Hepatic stellate cell (primary cell): Measurements from ENCODE around the gene INTS15.

Source experiments
- DNase-seq: peaks from one replicate; pipeline ENCODE4 v3.0.0; 2011; ENCODE audit warnings: low spot score

The INTS15 gene

DNA sequence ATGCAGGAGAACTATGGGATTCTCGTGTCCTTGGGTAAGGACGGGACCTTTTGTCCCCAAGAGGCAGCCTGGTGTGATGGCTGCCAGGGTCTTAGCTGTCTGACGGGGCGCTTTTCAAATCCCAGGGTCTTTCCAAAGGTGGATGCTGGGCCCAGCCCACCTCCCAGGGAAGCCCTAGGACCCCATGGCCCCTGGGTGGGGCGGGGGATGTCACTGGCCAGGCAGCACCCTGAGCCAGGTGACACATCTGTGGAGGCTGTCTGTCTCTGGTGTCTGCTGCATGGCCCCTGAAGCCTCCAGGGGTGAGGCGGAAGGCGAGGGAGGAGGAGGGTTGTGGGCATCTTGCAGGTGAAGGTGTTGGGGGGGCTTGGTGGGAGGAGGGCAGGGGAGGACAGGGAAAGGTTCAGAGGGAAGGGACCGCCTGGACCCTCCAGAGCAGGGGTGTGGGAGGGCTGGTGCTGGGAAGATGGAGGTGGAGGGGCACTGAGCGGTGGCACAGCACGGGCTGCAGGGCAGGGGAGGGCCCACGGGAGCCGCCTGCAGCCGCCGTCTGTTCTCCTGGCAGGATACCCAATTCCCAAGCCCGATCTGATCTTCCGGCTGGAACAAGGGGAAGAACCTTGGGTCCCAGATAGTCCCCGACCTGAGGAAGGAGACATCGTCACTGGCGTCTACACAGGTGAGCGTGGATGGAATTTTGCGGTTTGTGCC, 54.2 kb downstream of the INTS15 start:
- DNase-seq, result no peak

DNA sequence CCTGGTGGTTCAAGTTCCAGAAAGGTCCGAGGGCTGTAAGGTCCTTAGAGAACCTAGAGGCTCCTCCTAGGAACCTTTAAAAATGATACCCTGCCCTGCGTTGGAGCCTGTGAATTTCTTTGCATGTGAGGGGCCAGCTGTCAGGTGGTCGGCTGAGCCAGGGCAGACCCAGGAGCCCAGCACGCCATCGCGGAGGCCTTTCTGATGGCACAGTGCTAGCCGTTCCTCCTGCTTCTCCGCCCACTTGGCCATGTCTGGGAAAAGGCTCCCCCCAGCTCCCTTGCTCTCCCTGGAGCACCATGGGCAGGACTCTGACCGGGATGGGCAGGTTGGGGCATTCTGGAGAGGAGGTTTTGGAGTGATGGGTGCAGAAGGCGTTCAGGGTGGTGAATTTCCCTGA, 54.9 kb downstream of the INTS15 start:
- no peak for DNase-seq

DNA sequence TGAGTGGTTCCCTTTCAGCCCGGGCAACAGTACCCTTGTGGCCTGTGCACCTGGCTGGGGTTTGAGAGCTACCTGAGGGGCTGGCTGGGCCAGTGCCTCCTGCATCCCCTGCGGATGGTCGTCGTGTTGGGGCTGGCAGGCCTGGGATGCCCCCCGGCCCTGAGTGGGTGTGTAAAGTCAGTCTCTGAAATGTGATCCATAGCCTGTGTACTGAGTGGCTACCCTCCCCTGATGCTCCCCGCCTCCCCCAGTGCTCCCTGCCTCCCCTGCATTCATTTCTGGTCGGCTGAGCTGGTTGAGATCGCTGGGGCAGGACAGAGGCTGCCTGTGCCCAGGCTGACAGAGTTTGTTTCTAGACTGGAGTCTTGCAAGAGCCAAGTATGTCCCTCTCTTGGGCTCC, 56.6 kb downstream of the INTS15 start:
- DNase-seq, result no peak

DNA sequence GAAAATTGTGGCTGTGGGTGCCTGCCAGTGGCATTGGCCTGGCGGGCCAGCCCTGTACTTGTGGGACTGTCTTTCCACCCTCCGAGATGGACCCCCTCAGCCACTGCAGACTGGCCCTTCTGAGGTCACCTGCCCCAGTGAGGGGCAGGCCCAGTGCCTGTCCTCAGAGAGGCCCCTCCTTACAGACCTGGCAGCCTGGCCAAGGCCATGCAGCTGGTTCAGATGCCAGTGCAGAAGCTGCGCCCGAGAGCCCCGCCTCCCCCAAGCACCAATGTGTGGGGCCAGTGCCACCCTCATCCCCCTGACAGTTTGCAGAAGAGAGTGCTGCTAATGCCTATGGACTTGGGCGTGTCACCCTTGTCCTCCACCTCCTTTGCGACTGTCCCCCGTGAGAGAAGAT, 57.3 kb downstream of the INTS15 start:
- DNase-seq, result no peak

DNA sequence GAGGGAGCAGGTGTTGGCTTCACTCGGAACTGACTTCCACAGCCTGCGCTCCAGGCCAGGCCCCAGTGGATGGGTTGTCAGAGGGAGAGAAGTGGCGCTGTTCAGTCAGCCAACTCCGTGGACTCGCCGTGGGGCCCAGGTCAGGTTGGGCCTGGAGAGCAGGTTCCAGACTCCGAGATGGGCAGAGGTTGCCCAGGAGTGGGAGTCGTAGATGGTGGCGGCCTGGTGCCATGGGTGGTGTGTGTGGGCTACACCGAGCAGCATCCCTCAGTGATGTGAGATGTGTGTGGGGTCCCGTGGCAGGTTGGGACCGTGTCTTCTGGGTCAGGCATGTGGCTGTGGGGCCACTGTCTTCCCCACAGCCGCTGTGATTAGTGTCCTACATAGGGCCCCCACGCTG, 57.7 kb downstream of the INTS15 start:
- DNase-seq, result no peak

DNA sequence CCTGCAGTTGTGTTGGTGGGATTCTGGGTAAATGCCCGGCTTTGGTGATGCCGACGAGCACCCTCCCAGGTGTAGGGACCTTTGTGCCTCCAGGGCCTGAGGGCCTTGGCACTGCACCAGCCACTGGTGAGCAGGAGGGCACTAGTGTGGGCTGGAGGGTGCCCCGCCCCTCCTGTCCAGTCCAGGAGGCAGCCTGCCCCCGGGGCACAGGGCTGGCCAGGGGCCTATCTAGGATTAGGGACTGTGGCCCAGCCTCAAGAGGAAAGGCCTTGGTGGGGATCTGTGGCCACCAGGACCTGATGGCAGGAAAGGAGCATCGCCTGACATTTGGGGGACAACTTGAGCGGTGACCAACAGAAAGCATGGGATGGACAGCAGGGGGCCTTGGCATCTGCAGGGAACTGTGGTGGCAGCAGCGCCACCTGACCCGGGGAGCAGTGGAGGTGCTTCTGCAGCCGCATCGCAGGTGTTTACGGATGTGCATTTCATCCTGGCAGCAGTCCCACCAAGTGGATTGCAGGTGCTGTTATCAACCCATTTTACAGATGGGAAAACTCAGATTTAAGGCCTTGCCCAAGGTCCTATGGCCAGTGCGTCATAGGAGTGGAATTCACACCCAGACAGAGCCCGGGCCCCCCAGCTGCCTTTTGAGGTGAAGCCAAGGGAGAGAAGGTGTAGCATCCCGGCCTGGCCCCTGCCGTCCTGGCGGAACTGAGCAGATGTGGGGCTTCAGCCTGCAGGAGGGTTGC, 58.4 kb downstream of the INTS15 start:
- no peak for DNase-seq

DNA sequence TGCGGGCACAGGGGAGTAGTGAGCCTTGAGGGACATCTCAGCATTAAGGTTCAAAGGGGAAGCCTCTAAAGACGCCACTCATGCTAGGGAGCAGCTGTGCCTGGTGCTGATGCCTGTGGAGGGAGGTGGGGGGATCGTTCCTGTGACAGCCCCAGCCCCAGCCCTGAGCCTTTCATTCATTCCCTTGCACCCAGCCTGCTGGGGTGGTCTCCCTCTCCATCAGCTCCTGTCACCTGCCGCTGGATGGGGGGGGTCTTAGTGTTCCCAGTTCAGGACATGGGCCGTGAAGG, 58.9 kb downstream of the INTS15 start:
- DNase-seq, result no peak

DNA sequence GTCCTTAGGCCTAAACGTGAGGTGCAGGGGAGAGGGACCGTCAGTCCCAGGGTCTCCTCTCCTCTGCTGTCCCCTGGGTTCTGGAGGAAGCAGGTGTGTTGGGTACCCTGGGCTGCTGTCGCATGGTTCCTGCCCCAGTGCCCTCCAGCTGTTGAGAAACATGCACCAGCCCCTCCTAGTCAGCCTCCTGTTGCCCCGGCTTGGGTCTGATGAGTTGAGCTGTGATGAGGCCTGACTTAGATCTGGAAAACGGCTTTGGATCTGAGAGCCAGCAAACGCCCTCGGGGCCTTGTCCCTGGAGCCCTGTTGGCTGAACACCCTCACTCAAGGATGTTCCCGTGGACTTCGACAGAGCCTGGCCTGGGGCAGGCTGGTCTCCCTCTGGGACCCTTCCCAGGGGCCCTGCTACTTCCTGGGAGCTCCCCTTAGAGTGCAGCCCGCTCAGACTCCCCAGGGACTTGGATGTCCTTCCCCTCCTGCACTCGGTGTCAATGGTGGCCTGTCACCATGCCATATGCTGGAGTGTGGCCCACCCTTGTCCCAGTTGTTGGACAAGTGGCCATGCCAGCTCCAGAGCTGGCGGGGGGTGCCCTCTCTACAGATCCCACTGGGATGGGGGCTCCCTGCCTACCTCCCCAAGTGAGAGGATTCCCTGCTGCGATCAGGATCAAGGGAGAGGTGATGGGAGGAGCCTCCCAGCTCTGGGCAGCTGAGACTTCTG, 59.6 kb downstream of the INTS15 start:
- DNase-seq, result no peak

DNA sequence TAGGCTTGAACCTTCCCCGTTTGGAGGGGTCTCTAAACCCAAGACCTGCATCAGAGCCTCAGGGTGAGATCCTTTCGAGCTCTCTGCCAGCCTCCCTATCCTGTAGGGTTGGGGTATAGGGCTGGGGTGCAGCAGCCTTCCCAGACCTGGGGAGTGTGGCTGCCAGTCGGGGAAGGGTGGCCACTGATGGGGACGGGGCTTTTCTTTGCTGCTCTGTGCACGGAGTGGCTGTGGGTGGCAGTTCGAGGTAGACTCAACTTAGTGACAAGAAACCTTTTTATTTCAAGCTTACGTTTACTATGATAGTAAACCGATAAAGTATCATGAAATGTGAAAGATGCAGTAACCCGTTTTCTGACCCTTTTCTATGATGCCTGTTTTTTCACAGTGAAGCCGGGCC, 60.3 kb downstream of the INTS15 start:
- DNase-seq, result no peak

DNA sequence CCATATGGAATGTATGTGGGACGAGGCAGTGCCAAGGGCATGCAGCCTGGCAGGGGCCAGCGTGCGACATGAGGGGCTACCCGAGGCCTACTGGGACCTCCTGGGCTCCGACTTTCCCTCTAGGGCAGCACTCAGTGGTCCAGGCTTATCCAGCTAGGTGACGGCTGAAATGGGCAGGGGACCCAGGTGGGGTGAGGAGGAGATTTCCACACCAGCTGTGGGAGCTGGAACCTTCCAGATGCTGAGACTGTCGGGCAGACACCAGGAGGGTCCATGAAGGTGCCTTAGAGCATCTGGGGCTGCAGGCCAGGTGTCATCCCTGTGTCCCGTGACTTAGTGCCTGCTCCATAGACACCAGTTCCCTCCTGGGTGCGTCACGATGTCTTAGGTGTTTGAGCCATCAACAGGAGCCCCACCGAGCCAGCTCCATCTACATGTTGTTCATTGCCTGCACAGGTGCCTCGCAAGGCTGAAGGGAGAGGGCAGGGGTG, 60.7 kb downstream of the INTS15 start:
- DNase-seq, result no peak

DNA sequence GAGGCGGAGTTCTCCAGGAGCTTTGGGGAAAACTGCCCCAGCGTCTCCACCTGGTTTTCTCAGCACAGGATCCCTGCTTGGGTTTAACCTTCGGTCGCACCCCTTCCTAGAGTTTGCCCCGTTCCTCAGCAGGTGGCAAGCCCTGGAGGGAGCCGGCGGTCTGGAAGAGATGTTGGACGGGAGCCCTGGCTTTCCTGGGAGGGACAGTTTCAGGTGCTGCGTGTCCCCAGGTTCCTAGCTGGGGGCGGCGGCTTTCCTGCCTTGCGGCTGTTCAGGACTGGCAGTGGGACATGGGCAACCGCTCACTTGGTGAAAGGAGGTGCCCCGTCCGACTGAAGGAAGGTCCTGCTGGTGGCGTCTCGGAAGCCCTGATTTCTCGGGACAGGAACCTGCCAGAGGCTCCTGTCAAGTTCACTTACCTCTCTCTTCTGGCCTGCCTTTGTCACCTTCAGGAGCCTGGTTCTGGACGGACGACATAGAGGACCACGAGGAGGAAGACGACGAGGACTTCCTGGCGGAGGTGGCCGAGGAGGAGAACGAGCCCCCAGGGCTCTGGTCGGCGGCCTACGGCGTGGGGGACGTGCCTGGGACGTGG, 62.1 kb downstream of the INTS15 start:
- DNase-seq, result no peak

DNA sequence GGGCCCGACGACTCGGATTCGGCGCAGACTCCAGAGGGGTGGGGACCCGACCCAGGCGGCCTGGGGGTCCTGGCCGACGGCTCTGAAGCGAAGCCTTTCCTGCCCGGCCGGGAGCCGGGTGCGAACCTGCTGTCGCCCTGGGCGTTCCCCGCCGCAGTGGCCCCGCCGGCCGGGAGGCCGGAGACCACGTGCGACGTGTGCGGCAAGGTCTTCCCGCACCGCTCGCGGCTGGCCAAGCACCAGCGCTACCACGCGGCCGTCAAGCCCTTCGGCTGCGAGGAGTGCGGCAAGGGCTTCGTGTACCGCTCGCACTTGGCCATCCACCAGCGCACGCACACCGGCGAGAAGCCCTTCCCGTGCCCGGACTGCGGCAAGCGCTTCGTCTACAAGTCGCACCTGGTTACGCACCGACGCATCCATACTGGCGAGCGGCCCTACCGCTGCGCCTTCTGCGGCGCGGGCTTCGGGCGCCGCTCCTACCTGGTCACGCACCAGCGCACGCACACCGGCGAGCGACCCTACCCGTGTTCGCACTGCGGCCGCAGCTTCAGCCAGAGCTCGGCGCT, 62.7 kb downstream of the INTS15 start:
- DNase-seq, result no peak

DNA sequence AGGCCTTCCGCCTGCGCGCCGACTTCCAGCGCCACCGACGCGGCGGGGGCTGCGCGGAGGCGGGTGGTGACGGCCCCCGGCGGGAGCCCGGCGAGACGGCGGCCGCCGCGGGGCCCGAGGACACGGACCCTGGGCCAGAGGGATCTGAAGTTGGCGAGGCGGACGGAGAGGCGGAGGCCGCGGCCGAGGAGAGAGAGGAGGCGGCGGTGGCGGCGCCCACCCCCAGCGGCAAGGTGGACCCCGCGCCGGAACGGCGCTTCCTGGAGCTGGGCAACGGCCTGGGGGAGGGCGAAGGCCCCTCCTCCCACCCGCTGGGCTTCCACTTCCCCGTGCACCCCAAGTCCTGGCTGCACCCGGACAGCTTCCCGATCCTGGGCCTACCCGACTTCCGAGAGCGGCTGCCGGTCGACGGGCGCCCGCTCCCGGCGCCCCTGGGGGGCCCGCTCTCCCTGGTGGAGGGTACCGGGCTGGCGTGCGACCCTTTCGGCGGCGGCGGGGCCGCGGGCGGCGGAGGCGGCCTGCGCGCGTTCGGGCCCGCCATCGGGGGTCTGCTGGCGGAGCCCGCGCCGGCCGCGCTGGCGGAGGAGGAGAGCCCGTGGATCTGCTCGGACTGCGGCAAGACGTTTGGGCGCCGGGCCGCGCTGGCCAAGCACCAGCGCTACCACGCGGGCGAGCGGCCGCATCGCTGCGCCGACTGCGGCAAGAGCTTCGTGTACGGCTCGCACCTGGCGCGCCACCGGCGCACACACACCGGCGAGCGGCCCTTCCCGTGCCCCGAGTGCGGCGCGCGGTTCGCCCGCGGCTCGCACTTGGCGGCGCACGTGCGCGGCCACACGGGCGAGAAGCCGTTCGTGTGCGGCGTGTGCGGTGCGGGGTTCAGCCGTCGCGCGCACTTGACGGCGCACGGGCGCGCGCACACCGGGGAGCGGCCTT, 63.5 kb downstream of the INTS15 start:
- DNase-seq, result no peak

DNA sequence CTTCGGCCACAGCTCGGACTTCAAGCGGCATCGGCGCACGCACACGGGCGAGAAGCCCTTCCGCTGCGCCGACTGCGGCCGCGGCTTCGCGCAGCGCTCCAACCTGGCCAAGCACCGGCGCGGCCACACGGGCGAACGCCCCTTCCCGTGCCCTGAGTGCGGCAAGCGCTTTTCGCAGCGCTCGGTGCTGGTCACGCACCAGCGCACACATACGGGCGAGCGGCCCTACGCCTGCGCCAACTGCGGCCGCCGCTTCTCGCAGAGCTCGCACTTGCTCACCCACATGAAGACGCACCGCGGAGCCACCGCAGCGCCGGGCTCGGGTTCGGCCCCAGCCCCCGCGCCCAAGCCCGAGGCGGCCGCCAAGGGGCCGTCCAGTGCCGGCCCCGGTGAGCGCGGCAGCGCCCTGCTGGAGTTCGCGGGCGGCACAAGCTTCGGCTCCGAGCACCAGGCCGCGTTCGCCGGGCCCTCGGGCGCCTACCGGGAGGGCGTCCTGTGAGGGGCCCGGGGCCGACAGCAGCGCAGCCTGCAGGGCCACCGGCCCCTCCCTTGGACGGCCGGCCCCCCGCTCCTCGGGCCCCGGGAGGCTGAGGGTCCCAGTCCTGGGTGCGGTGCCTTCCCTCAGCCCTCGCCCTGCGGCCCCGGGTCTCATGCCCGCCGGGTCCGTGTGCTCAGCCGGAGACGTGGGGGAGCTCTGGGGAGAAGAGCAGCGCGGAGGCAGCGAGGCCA, 64.5 kb downstream of the INTS15 start:
- no peak for DNase-seq

DNA sequence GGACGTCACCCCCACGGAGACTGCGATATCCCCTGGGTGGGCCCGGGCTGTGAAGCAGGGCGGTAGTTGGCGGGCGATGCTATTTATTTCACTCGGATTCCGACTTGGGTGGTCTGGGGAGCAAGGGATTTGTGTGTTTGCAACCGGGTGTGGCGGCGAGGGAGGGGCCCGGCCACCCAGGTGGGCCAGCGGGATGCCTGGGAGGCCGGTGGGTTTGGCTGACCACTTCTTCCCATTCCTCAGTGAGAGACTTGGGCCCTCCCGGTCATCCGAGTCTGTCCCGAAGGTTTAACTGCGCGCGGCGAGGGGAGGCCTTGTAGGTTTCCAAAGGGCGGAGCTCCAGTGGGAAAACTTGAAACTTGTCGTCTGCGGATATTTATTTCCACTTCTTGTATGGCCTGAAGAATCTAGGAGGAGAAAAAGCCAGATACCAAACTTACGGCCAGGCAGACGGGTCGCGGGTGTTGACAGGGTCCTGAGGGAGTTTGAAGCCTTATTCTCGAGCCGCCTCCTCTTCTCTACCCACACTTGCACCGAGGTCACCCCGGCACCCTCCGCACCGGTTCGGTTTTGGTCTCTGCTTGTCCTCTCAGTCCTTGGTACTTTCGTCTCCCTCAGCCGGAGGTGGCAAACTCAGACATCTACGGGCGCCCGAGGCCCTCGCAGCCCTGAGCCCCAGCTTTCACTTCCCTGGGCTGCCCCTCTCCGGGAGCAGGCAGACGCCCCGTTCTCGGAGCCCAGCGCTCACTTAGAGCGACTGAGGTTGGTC, 65.2 kb downstream of the INTS15 start:
- DNase-seq, result no peak

DNA sequence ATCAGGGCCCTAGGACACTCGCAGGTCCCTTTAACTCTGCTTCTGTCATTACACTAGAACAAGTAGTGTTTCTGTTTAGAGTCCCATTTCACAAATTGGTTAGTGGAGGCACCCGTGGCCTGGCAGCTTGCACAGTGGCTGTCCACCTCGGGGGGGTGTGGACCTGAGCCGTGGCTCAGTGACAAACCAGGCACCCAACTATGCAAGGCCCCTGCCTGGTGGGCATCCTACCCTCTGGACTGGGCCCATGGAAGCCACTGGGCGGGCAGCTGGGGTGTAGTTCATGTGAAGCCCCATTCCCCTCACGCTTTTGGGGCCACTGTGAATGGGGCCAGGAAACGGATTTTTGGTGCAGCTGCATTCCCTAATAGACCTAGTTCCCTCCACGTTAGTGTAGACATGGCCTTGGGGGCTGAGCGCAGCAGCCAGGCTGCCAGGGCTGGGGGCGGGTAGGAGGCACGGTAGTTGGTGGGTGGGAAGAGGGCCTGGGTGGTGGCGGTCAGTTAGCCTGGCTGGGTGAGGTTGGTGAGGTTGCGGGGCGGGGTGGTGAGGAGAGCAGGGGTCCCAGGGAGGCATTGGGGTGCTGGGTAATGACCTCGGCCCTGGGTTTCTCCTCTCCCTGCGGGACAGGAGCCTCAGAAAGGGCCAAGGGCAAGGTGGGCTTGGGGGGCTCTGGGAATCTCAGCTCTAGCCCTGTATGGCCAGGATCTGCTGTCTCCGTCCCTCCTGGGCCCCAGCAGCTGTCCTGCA, 66.0 kb downstream of the INTS15 start:
- no peak for DNase-seq

DNA sequence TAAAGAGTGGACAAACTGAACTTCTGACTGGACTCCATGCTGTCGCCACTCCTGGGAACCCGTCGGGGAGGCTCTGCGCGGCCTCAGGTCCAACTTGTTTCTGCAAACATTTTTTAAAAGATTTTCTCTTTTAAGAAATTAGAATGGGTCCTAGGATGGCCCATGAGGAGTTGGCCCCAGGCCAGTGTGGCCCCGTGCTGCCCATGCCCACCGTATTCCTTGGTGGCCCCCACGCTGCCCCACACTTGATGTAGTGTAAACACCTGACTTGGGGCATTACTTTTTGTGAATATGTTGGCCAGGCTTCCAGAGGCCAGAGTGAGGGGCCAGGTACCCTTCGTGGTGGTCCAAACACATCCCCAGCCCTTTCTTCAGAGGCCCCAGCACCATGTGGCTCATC, 66.6 kb downstream of the INTS15 start:
- DNase-seq, result no peak
